Type B pancreatic cell (in vitro differentiated cells): ENCODE data around the gene RNF39. TPM values are rescaled to one million over a fixed set of nuclear protein-coding genes. Genes with fewer than 3 reads are reported as not detected.

Experiments
- DNase-seq: peaks from one replicate; pipeline ENCODE4 v3.0.0; 2021; ENCODE audit warnings: mixed read lengths; ENCODE audit not compliant: unreplicated experiment; ENCODE audit errors: extremely low spot score
- H3K27ac Mint-ChIP-seq: 2 replicates; pipeline ENCODE4 v1.8.0; 2021; ENCODE audit warnings: mild to moderate bottlenecking, mixed read lengths
- H3K27me3 Mint-ChIP-seq: 2 replicates; pipeline ENCODE4 v1.8.0; 2021; ENCODE audit warnings: mixed read lengths
- H3K36me3 Mint-ChIP-seq: 2 replicates; pipeline ENCODE4 v1.8.0; 2021; ENCODE audit warnings: mixed read lengths
- H3K4me1 Mint-ChIP-seq: one replicate; pipeline ENCODE4 v1.8.0; 2021; ENCODE audit warnings: mixed read lengths; ENCODE audit not compliant: unreplicated experiment
- H3K4me3 Mint-ChIP-seq: 2 replicates; pipeline ENCODE4 v1.8.0; 2021; ENCODE audit warnings: mild to moderate bottlenecking, mixed read lengths
- H3K9me3 Mint-ChIP-seq: 2 replicates; pipeline ENCODE4 v1.8.0; 2021; ENCODE audit warnings: mixed read lengths
- total RNA-seq: library from RNA; stranded (reverse); gene quantifications from 2 replicates; pipeline ENCODE4 v1.2.1, GENCODE V29; 2021; ENCODE audit warnings: low replicate concordance
- TF ChIP-seq, protein P1 (sequence below): fragments of 200-600 bp; sonication (generic); conservative IDR thresholded peaks from 2 replicates; pipeline ENCODE4 v1.5.0; 2021; ENCODE audit warnings: antibody characterized with exemption, mild to moderate bottlenecking

RNF39 gene
- total RNA-seq, 1 donor from 2014 or later, result 1.5 TPM

DNA sequence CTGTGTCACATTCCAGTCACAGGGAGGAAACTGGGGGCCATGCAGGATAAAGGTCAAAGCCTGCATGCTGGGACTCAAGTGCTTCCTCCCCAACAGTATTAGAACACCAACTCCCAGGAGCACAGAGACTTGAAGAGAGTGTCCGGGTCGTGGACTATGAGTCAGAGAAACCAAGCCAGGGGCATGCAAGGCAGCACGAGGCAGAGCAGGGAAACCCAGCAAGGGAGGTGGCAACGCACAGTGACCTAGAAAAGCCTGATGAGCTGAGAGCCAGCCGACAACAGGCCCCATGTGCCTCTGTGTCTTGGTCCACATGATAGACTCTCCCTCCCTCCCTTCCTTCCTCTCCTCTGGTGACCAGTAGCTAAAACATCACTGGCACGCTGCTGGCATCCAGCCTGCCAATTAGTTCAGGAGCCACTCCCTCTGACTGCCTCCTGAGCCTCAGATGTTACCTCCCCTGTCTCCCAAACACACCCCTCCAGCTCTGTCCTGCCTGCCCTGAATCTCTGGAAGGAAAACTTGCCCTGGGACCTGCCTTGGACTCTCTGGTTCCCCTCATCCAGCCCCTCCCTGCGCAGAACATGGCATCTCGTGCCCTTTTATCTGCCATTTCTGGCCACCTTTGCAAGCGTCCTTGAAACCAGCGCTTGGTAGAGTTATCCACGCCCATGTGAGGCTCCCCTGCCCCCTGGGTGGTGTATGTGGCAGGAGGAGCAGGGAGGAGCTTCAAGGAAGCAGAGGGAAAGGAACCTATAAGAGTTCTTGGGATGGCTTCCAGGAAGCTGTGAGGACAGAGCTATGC, 16.2 kb upstream of the RNF39 start:
- Mint-ChIP-seq H3K36me3 (no peaks in the 10 kb centered on the region), H3K27ac (no peak overlapping the region), H3K9me3 (peaks cover 5% of the 10 kb centered on the region), H3K4me1 (no peaks in the 10 kb centered on the region), H3K27me3 (peaks cover 94% of the 10 kb centered on the region), H3K4me3 (no peak overlapping the region)
- TF ChIP-seq, protein P1, sequence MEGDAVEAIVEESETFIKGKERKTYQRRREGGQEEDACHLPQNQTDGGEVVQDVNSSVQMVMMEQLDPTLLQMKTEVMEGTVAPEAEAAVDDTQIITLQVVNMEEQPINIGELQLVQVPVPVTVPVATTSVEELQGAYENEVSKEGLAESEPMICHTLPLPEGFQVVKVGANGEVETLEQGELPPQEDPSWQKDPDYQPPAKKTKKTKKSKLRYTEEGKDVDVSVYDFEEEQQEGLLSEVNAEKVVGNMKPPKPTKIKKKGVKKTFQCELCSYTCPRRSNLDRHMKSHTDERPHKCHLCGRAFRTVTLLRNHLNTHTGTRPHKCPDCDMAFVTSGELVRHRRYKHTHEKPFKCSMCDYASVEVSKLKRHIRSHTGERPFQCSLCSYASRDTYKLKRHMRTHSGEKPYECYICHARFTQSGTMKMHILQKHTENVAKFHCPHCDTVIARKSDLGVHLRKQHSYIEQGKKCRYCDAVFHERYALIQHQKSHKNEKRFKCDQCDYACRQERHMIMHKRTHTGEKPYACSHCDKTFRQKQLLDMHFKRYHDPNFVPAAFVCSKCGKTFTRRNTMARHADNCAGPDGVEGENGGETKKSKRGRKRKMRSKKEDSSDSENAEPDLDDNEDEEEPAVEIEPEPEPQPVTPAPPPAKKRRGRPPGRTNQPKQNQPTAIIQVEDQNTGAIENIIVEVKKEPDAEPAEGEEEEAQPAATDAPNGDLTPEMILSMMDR, result no peak
- no peak for DNase-seq

DNA sequence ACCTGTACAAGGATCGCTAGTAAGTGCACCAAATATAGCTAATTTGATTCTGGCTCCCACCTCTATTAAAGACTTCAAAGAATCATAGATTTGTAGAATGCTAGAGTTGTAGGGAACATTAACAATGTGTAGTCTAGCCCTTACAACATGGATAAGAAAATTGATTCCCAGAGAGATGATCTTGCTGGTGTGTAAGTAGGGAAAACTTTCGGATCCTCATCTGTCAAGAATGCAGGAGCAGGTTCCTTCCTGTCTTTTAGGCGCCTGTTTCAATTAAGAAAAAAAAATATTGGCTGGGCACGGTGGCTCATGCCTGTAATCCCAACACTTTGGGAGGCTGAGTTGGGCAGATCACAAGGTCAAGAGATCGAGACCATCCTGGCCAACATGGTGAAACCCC, 12.3 kb upstream of the RNF39 start:
- Mint-ChIP-seq H3K4me3 (no peak overlapping the region), H3K9me3 (peaks cover 5% of the 10 kb centered on the region), H3K27ac (no peak overlapping the region), H3K4me1 (no peaks in the 10 kb centered on the region), H3K27me3 (peaks cover 66% of the 10 kb centered on the region), H3K36me3 (no peaks in the 10 kb centered on the region)
- TF ChIP-seq, protein P1, result no peak
- no peak for DNase-seq

DNA sequence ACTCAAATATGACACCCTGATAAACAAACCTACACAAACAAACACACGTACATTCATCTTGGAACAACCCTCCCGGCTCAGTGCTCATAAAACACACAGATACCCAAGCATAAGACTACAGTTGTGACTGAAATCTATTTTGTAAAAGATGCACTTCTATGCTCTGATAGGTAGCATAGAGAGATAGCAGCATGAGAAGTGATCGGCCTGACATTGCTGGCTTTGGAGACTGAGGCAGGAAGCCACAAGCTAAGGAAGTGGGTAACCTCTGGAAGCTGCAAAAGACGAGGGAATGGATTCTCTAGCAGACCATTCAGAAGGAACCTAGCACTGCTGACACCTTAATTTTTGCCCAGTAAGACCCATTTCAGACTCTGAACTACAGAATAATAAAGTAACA, 1.6 kb upstream of the RNF39 start:
- TF ChIP-seq, protein P1, result no peak
- no peak overlapping the region for H3K4me3 Mint-ChIP-seq
- DNase-seq, result no peak
- H3K4me1 Mint-ChIP-seq, result peaks cover 3% of the 10 kb centered on the region
- H3K9me3 Mint-ChIP-seq, result no peaks in the 10 kb centered on the region
- peaks cover 82% of the 10 kb centered on the region for H3K27me3 Mint-ChIP-seq
- peaks cover 8% of the 10 kb centered on the region for H3K36me3 Mint-ChIP-seq
- H3K27ac Mint-ChIP-seq, result no peak overlapping the region

DNA sequence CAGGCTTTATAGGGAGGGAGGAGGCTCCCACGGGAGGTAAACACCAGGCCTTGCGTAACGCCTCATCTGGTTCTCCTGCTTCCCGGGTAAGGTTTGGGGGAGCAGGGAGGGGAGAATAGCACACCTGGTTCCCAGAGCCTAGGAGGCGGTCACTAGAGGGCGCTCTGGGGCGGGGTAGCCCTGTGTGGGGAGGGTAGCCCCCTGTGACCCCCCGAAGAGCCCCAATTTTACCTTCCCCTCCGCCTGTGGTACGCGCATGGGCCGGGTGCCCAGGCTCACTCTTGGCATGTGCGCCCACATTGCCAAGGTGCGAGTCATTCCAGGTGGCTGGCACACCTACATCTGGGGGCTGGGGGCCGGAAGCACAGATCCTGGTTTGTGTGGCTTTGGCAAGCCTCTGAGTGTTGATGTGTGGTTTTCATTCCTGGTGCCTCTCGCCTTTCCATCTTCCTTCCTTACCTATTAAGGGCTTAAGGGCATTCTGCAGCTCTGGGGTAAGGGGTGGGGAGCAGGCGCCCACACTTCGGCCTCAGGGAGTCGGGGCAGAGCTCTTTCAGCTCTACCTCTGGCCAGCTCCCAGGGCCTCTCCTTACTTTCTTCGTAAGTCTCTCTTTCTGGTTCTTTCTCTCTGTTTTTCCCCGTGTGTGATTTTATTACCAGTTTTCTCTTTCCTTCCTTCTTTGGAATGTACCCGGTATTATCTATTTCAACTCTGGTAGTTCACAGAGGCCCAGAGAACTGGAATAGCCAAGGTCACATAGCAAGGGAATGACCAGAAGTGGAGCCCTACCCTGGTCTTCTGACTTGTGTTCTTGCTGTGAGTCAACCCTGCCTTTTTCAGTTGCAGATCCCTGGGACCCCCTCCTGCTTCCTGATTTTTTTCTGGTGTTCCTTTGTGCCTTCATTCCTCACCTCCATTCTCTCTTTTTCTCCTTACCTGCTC, 492 bp upstream of the RNF39 start:
- H3K4me1 Mint-ChIP-seq, result peaks cover 9% of the 10 kb centered on the region
- DNase-seq, result no peak
- H3K27me3 Mint-ChIP-seq, result peaks cover 92% of the 10 kb centered on the region
- H3K9me3 Mint-ChIP-seq, result peaks cover 6% of the 10 kb centered on the region
- TF ChIP-seq, protein P1, result peak; percentile 36
- H3K27ac Mint-ChIP-seq, result peak overlapping the region; percentile 60
- peak overlapping the region; percentile 79 for H3K4me3 Mint-ChIP-seq
- peaks cover 15% of the 10 kb centered on the region for H3K36me3 Mint-ChIP-seq

DNA sequence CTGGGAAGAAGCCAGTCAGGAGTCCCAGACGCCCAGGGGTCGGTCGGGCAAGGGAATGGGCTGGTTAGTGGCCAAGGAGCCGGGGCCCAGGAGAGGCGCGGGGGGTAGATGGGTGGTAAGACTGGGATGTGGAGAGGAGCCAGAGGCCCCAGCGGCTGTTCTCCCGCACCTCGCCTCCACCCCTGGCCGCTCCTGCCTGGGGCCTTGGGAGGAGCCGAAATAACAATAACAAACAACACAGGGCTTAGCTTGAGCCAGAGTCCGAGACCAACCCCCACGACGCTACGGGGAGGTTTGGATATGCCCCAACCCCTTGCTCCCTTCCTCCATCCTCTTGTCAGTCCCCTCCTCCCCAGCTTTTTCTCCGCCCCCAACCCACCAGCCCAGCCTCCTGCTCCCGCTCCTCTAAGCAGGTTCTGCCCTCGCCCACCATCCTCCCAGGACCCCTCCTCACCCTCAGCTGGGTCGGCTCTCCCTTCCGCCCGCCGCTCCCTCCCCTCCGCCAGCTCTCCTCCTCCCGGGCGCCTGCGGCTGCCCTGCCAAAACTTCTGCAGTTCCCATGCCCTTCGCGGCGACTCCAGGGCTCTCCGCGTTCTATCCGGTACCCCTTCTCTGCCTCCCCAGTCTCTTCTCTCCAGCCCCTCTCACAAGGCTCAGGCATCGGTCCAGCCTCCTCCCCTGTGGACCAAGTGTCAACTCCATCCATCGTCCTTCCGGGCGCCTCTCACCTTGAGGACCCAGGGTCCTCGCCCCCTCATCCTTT, 1.1 kb downstream of the RNF39 start:
- peak overlapping the region; percentile 82 for H3K4me3 Mint-ChIP-seq
- peaks cover 96% of the 10 kb centered on the region for H3K27me3 Mint-ChIP-seq
- peaks cover 29% of the 10 kb centered on the region for H3K36me3 Mint-ChIP-seq
- TF ChIP-seq, protein P1, result no peak
- peaks cover 6% of the 10 kb centered on the region for H3K9me3 Mint-ChIP-seq
- peaks cover 14% of the 10 kb centered on the region for H3K4me1 Mint-ChIP-seq
- no peak overlapping the region for H3K27ac Mint-ChIP-seq
- DNase-seq, result no peak
